MM.1S (cell line): Measurements from ENCODE around the gene VAX1.

Experiments
- EZH2 ChIP-seq: fragments of 300-600 bp; sonication (generic); optimal IDR thresholded peaks from 2 replicates; pipeline ENCODE3; 2017; ENCODE audit warnings: low read depth, mild to moderate bottlenecking, antibody characterized with exemption, low read length, mixed read lengths
- TF ChIP-seq, protein P1 (sequence below): fragments of 300-600 bp; sonication (generic); IDR thresholded peaks from 2 replicates; pipeline ENCODE4 v1.5.1; 2016; ENCODE audit warnings: antibody characterized with exemption, low read length, mixed read lengths

DNA sequence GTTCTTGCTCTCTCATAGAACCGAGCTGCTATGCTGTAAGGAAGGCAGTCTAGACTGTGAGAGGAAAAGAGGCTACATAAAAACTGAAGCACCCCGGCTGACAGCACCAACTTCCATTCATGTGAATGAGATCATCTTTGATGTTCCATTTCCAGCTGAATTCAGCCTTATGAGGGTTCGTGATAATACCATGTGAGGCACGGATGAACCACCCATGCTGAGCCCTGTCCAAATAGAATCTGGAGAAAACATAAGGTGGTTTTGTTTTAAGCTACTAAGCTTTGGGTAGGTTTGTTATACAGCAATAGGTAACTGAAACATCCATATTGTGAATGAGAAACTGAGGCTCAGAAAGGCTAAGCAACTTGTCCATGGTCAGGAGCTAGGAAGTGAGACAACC, 6.9 kb upstream of the VAX1 start:
- TF ChIP-seq, protein P1, sequence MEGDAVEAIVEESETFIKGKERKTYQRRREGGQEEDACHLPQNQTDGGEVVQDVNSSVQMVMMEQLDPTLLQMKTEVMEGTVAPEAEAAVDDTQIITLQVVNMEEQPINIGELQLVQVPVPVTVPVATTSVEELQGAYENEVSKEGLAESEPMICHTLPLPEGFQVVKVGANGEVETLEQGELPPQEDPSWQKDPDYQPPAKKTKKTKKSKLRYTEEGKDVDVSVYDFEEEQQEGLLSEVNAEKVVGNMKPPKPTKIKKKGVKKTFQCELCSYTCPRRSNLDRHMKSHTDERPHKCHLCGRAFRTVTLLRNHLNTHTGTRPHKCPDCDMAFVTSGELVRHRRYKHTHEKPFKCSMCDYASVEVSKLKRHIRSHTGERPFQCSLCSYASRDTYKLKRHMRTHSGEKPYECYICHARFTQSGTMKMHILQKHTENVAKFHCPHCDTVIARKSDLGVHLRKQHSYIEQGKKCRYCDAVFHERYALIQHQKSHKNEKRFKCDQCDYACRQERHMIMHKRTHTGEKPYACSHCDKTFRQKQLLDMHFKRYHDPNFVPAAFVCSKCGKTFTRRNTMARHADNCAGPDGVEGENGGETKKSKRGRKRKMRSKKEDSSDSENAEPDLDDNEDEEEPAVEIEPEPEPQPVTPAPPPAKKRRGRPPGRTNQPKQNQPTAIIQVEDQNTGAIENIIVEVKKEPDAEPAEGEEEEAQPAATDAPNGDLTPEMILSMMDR = no peak
- TF ChIP-seq EZH2 = no peak
